Activated effector memory CD4-positive, alpha-beta T cell treated with Interleukin-2 at 50 U/mL for 16 hours (primary cell): ENCODE results near the gene SYT8.

ENCODE experiments used
- DNase-seq: peaks from one replicate; pipeline ENCODE4 v3.0.0-alpha.2; 2020

SYT8 gene

DNA sequence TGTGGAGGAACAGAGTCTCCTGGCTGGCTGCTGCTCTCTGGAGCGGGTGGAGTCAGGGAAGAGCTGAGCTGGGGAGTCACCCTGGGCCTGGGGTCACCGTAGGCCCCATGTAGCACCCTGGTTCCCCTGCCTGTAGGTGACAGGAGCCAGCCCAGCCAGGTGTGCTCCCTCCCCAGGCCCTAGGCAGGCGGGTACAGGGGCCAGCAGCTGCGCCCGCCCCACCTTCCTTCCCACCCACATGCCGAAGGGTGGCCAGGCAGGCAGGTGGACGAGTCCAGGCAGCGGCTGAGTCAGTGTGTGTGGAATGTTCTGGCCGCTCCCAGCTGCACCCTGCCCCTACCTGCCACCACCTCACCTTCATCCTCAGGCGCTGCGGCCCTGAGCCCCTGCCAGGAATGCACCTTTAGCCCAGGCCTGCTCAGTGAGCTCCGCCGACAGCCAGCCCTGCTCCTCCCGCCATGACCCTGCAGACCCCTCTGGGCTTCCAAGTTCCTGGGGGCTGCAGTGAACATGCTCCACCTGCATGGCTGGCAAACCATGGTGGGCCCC lies 654 bp upstream of the SYT8 start:
- no peak for DNase-seq

DNA sequence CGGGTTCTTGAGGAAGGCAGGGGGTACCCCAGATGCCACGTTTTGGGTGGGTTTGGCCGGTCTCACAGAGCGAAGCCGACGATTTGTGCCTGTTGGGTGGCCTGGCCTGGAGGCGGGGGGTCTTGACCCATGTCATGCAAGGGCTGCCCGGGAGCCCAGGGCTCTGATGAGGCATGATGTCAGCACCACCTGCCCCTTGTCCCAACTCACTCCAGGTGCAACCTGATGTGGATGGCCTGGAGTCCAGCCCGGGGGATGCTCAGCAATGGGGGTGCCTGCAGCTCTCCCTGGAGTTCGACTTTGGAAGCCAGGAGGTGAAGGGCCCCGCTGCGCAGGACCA lies 851 bp downstream of the SYT8 start:
- DNase-seq: no peak

- no peak for DNase-seq
Measured at GRCh38 chr11:1836011-1836945, 1.5 kb downstream of the SYT8 start.

DNA sequence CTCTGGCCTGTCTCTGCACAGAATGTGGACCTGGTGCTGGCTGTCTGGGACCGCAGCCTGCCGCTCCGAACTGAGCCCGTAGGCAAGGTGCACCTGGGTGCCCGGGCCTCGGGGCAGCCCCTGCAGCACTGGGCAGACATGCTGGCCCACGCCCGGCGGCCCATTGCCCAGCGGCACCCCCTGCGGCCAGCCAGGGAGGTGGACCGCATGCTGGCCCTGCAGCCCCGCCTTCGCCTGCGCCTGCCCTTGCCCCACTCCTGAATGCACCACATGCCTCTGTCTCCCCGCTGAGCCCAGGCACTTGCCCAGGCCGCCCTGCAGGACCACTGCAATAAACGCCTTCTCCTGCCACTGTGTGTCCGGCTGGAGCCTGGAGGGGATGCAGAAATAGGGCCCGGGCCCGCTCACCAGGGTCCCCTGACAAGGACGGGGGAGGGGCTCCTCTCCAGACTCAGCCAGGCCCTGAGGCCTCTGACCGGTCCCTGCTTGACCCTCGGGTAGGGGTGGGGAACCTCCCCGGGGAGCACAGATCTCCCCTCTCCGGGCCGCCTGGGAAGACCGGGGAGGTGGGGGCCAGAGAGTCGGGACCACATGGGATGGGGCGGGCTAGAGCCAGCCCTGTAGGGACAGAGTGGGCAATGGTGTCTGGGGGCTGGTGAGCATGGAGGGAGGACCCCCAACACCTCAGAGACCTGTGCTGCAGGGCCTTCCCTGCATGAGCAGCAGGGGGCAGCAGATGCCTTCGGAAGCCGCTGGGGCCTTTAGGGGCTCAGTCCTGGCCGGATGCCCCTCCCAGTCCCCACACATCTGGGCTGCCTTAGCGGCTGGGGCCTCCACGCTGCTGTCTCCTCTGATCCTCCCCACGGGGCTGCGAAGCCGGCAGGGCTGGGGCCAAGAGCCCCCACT lies 2.6 kb downstream of the SYT8 start:
- DNase-seq: peak; percentile 66

- DNase-seq: no peak
Measured at GRCh38 chr11:1838077-1838425, 3.3 kb downstream of the SYT8 start.

DNA sequence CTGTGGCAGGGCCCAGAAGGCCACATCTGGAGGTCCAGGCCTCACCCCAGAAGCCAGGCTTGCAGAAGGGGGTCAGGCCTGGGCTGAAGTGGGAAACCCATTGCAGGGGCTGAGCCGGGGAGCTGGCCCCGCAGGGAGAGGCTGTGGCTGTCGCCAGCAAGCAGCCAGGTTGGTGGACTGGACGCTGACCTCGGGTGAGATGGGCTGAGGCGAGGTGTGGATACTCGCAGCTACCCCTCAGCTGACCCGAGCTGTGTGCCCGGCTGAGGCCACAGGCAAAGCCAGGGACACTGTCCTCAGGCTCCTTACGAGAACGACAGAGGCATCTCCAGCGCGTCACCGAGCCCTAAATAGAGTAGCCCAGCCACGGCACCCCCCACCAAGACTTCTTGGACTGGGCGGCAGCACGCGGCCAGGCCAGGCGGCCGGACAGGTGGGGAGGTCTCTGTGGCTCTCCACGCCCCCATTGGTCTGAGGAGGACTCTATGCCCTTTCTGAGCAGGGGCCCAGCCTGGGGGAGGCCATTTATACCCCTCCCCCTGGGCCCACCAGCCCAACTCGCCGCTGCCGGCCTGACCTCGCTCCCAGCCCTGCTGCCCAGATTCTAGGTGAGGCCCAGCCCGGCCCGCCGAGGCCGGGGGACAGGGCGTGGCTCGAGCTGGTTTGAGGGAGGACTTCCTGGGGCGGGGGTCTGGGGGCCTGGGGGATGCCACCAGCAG lies 3.8 kb downstream of the SYT8 start, which contains the start of gene TNNI2:
TSS of gene TNNI2 (plus strand) at position 556 of the 719 bp plus-strand sequence. CDS start 716 bp downstream, outside the sequence.
- DNase-seq: no peak

- no peak for DNase-seq
Measured at GRCh38 chr11:1839204-1839923, 4.6 kb downstream of the SYT8 start.

GRCh38 chr11:1839924-1840779 lies 5.4 kb downstream of the SYT8 start:
- no peak for DNase-seq

DNA sequence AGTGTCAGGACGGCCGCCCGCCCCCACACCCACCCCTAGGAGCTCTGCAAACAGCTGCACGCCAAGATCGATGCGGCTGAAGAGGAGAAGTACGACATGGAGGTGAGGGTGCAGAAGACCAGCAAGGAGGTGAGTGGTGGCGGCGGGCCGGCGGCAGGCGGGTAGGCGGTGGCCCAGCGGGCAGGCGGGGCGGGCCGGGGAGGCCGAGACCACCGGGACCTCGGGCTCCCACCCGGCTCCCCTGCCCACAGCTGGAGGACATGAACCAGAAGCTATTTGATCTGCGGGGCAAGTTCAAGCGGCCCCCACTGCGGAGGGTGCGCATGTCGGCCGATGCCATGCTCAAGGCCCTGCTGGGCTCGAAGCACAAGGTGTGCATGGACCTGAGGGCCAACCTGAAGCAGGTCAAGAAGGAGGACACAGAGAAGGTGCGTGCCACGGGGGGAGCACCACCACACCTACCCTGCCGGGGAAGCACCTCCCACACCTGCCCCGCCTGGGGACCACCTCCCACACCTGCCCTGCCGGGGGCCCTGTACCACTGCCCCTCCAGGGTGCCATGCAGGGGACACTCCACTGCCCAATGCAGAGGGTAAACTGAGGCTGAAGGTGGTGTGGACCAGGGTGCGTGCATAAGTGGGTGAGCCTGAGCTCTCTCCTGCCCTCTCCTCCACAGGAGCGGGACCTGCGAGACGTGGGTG lies 6.1 kb downstream of the SYT8 start:
- DNase-seq: no peak

DNA sequence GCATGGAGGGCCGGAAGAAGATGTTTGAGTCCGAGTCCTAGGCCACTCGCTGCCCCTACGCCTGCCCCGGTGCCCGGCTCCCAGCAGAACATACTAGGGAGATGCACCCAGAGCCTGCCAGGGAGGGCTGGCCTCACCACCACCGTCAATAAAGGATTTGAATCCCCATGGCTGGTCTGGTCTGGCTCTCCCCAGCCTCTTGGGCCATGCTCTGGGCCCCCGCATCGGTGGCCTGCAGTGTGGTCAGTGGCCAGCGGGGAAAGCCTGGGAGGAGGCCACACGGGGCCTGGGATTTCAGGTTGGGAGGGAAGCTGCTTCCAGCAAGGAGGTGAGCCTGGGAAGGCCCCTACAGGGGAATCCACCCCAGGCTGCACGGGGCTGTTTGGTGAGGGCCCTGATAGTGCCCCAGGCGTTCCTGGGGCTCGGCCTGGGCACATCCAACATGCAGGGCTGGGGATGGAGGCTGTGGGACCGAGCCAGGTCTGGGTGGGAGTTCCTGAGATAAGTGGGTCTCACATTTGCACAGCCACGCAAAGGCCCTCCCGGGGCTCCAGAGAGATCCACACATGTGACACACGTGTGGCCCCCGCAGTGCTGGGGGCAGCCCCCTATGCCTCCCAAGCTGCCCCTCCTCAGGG lies 6.8 kb downstream of the SYT8 start:
- no peak for DNase-seq

- DNase-seq: no peak
Measured at GRCh38 chr11:1842149-1843097, 7.6 kb downstream of the SYT8 start.

DNA sequence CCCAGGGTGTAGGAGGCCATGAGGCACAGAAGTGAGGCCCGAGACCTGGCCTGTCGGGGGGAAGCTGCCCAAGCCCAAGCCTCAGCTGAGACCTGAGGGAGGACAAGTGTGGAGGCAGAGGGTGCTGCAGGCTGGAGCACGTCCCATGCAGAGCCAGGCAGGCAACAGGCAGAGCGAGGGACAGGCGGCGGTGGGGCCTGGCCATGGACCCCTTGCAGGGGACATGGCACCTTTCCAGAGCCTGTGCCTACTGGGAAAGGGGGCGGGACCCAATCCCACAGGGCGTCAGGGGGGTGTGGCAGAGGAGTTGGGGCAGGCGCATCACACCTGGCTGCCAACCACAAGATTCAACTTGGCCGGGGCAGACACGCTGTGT lies 8.3 kb downstream of the SYT8 start:
- no peak for DNase-seq

DNA sequence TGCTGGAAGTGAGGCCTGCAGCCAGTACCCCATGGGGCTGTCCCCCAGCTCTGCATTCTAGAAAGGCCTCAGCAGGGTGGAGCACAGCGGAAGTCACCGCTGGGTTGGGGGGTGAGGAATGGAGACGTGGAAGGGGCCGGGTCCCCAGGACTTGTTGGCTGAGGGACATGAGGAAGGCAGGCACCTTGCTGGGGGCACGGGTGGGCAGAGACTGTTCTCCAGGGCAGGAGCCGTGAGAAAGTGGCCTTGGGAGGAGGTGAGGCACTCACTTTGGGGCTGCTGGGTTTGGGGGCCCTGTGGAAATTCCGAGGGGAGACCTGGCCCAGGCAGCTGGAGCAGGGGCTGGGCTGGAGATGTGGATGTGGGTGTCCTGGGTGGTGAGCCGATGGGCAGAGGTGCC lies 9.0 kb downstream of the SYT8 start:
- no peak for DNase-seq

- DNase-seq: peak; percentile 43
Measured at GRCh38 chr11:1844221-1845094, 9.7 kb downstream of the SYT8 start.

GRCh38 chr11:1845095-1845429 lies 10.3 kb downstream of the SYT8 start:
- DNase-seq: no peak

GRCh38 chr11:1845561-1846452 lies 11.0 kb downstream of the SYT8 start:
- DNase-seq: no peak

DNA sequence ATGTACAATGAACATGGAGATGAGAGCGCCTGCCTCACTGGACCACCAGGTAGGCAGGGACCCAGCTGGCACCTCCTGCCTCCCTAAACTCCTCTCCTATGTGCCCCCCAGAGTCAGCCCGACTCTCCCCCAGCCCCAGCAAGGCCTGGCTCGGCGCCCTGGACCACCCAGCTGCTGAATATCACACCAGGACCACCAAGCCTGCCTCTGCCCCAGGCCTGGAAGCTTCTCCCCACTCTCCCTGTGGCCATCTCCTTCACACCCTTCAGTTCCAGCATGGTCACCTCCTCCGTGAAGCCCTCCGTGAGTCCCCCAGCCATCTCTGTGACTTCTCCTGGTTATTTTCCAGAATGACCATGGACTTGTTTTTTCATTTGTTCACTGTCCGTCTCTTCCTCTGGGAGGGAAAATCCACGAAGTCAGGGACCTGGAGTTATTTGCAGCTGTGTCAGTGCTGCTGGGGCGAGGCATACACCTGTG lies 11.7 kb downstream of the SYT8 start:
- DNase-seq: no peak
